BJ (cell line): ENCODE measurements around the gene LRP5. TPM values are rescaled to one million over a fixed set of nuclear protein-coding genes. Genes with fewer than 3 reads are reported as not detected.

Experiments used
- CTCF ChIA-PET: fragments of 350-600 bp; formaldehyde crosslinking; extraction: SDS; loops from one replicate; lab custom pipeline; 2021; ENCODE audit warnings: antibody characterized with exemption, inconsistent platforms; lab: Yijun Ruan, JAX
- POLR2A ChIA-PET: fragments of 300-600 bp; sonication (Branson Sonifier 250); formaldehyde crosslinking; extraction: SDS; loops from one replicate; lab custom pipeline; 2021; ENCODE audit warnings: antibody characterized with exemption; lab: Charles Lee
- DNase-seq: peaks from one replicate; pipeline ENCODE4 v3.0.0-alpha.2; 2011; ENCODE audit warnings: low read depth
- H3K27me3 ChIP-seq: 2 replicates; pipeline ENCODE4 v1.6.0; 2011; ENCODE audit warnings: low read length; ENCODE audit not compliant: control insufficient read depth, insufficient read depth
- H3K36me3 ChIP-seq: 2 replicates; pipeline ENCODE4 v1.5.1; 2011; ENCODE audit warnings: low read length; ENCODE audit not compliant: control insufficient read depth, insufficient read depth
- H3K4me3 ChIP-seq: 2 replicates; pipeline ENCODE4 v1.5.1; 2011; ENCODE audit warnings: low read depth, mild to moderate bottlenecking, control low read depth, low read length
- CTCF ChIP-seq: IDR thresholded peaks from 2 replicates; pipeline ENCODE4 v1.5.1; 2011; ENCODE audit warnings: low read depth, mild to moderate bottlenecking, control low read depth, inconsistent platforms, low read length, moderate library complexity; ENCODE audit not compliant: insufficient read depth
- polyA plus RNA-seq: library from polyadenylated mRNA; depleted of rRNA; stranded (reverse); fragments of >200 nt; gene quantifications from 2 replicates; pipeline ENCODE4 v1.2.3, GENCODE V29; 2011

LRP5 gene
- polyA plus RNA-seq, 1 experiment, result 11.5 TPM

DNA sequence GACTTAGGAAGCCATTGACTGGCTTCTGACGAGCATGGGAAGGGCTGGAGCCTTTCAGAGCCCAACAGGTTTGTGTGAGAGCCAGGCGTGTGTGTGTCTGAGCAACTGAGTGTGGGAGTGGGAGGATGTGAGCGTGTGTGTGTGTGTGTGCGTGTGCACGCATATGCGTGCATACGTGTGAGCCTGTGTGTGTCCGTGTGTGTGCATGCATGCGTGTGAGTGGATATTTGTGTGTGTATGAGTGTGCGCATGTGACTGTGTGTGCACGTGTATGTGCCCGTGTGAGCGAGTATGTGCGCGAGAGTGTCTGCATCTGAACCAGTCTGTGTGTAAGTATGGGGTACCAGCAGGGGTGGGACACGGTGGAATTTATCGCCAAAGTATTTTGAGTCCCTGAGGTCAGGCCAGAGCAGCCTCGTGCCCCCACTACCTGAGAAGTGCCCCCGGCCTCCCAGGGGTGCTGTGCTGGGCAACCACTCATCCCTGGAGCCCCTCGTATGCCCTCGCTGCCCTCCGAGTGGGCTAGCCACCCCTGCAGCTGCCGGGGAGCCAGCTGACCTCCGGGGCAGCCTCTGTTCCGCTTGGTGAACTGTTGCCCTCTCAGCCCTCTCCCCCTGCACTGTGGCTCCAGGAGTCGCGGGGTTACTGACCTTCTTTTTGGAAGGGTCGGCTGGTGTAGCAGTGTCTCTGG lies 38.5 kb downstream of the LRP5 start:
- H3K27me3 ChIP-seq, result no peaks in the 10 kb centered on the region
- no peak for DNase-seq
- ChIA-PET CTCF (no interaction called here), POLR2A (no interaction called here)
- H3K4me3 ChIP-seq, result no peak overlapping the region
- TF ChIP-seq CTCF, result no peak
- H3K36me3 ChIP-seq, result peaks cover 2% of the 10 kb centered on the region

- H3K36me3 ChIP-seq, result peaks cover 2% of the 10 kb centered on the region
- no peak for DNase-seq
- POLR2A ChIA-PET, result no interaction called here
Measured at GRCh38 chr11:68351450-68352275, 39.3 kb downstream of the LRP5 start.

DNA sequence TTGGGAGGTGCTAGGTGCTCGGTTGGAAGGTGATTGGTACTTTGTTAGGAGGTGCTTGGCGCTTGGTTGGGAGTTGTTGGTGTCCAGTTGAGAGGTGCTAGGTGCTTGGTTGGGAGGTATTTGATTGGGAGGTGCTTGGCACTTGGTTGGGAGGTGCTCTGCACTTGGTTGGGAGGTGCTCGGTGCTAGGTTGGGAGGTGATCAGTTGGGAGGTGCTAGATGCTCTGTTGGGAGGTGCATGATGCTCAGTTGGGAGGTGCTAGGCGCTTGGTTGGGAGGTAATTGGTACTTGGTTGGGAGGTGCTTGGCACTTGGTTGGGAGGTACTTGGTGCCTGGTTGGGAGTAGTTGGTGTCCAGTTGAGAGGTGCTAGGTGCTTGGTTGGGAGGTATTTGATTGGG lies 40.2 kb downstream of the LRP5 start:
- no peak for DNase-seq
- POLR2A ChIA-PET, result no interaction called here
- no peak for TF ChIP-seq CTCF
- no peak overlapping the region for H3K4me3 ChIP-seq
- CTCF ChIA-PET, result no interaction called here
- peaks cover 2% of the 10 kb centered on the region for H3K36me3 ChIP-seq
- H3K27me3 ChIP-seq, result no peaks in the 10 kb centered on the region

More at GRCh38 chr11:68351450-68352275, 39.3 kb downstream of the LRP5 start:
- no peak overlapping the region for H3K4me3 ChIP-seq
- CTCF ChIA-PET, result no interaction called here
- TF ChIP-seq CTCF, result no peak
- no peaks in the 10 kb centered on the region for H3K27me3 ChIP-seq

DNA sequence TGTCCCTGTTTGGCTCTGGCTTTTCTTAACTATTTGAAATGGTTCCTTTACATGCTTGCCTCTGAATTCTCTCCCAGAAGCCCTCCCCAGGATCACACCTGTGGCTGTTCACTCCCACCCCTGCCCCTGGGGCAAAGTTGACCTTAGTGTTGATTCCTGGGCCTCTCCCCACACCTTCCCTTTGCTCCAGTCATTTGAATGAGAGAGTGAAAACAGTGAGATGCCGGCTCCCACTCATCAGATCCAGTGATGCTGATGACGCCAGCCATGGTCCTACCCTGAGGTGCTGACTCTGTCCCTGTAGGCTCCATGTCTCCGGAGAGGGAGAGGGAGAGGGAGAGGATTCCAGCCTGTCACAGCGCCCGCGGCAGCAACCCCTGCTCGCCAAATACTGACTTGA lies 40.7 kb downstream of the LRP5 start:
- POLR2A ChIA-PET, result no interaction called here
- no peak for TF ChIP-seq CTCF
- peaks cover 2% of the 10 kb centered on the region for H3K36me3 ChIP-seq
- CTCF ChIA-PET, result no interaction called here
- H3K4me3 ChIP-seq, result no peak overlapping the region
- no peak for DNase-seq
- H3K27me3 ChIP-seq, result no peaks in the 10 kb centered on the region

GRCh38 chr11:68353669-68354068 lies 41.3 kb downstream of the LRP5 start:
- no peak overlapping the region for H3K4me3 ChIP-seq
- ChIA-PET CTCF (interaction anchor here (1.0 kb wide), 1 partner anchor 96 kb away, joined by 3 read pairs; no protein-coding TSS in a partner anchor), POLR2A (no interaction called here)
- H3K36me3 ChIP-seq, result peaks cover 2% of the 10 kb centered on the region; the same call in 1 of the 2 replicates
- no peak for TF ChIP-seq CTCF
- H3K27me3 ChIP-seq, result no peaks in the 10 kb centered on the region
- DNase-seq, result no peak
